Lower leg skin (tissue), 4 donors: ENCODE measurements around the gene CHPF. TPM values are rescaled to one million over a fixed set of nuclear protein-coding genes. Genes with fewer than 3 reads are reported as not detected.

Experiments used
- DNase-seq, 2 donors: peaks; one replicate each; pipeline ENCODE4 v3.0.0-alpha.2; 2019; ENCODE audit warnings: low spot score in 2 of 2
- H3K4me3 ChIP-seq: fragments of 200-600 bp; sonication (generic); 2 replicates; pipeline ENCODE4 v1.5.1; 2017; ENCODE audit warnings: mild to moderate bottlenecking, low read depth; ENCODE audit not compliant: poor library complexity, severe bottlenecking
- CTCF ChIP-seq, 3 donors: fragments of 450-650 bp; IDR thresholded peaks; one replicate each; pipeline ENCODE4 v1.5.1; 2016; ENCODE audit warnings: antibody characterized with exemption in 3 of 3, mild to moderate bottlenecking in 3 of 3, moderate library complexity in 2 of 3
- POLR2A ChIP-seq, 2 donors: fragments of 450-650 bp; IDR thresholded peaks; one replicate each; pipeline ENCODE4 v1.6.1; 2016 to 2017; ENCODE audit warnings: antibody characterized with exemption in 2 of 2, mild to moderate bottlenecking in 1 of 2, moderate library complexity in 1 of 2
- WGBS, 2 donors: methylation state at CpG; one replicate each; pipeline ENCODE4 v1.1.5; 2018; 5-methylcytosine and 5-hydroxymethylcytosine counted together
- intact Hi-C: fragments of 100-400 bp; cut with DNase I; formaldehyde crosslinking; loops from one replicate; pipeline ENCODE4 v1.15.0; 2023; ENCODE audit warnings: low total_unique reads
- total RNA-seq, 4 donors: library from RNA; depleted of rRNA; stranded (reverse); fragments of >200 nt; gene quantifications; one replicate each; pipeline ENCODE4 v1.1.0, GENCODE V29; 2016

Gene CHPF
- total RNA-seq, 4 donors from 2014 or later: 37.8 to 73.1 (median 58.4) TPM

DNA sequence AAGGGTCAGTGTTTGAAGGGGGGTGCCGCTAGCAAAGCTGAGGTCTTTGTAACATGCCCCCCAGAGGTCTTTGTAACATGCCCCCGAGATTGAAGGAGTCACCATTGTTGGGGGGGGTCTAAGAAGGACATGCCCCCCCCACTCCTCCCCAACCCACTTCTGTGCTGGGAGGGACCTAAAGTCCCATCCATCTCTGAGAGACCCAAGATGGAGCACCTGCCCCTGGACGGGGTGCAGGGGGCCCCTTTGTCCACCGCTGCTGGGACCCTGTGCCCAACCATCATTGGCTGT is 35.2 kb downstream of the CHPF start:
- 61 to 79% methylated on average over 3 to 4 of the region's 4 CpGs for WGBS, 2 donors
- no peak overlapping the region for H3K4me3 ChIP-seq
- DNase-seq: no peak
- no peak for TF ChIP-seq CTCF (IDR thresholded peaks at IDR 0.05)
- no peak for TF ChIP-seq POLR2A (IDR thresholded peaks at IDR 0.05)
- intact Hi-C loops: no loop called here

DNA sequence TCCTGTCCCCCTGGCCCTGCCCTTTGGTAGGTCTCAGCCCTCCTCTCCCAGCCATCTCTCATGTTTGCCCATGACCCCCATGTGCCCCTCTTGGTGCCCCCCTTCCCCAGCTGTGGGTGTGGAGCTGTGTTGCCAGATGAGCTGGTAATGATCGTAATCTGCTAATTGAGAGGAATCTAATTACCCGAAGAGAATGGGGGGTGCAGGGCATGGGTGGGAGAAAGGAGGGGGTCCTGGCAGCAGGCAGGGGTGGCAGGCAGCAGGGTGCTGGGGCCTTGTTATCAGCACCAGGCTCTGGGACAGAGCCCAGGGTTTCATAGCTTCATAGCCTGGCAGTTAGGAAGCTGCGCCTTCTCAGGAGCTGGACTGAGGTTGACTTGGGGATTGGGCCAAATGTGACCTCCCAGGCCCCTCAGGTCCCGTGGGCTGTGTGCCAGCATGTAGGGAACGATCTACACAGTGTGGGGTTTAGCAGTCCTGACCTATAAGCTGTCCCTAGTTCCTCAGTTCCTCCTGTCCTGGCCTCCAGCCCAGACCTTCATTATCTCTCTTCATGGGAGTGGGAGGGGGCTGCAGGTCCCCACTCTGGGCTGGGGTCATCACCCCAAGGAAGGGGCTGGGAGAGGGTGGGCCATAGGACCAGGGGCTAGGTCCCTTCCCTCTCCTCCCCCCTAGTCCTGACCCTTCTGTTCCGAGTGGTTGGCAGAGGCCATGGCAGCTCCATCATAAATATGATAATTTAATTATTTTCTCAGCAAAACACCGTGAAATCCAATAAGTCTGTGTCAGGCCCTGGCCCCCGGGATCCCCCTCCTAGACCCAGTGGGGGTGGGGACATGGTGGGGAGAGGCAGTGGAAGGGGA is 35.8 kb downstream of the CHPF start:
- H3K4me3 ChIP-seq: no peak overlapping the region
- TF ChIP-seq POLR2A (IDR thresholded peaks at IDR 0.05): no peak
- no peak for TF ChIP-seq CTCF (IDR thresholded peaks at IDR 0.05)
- intact Hi-C loops: no loop called here
- DNase-seq: no peak
- 52% methylated on average over 7 to 8 of the region's 8 CpGs for WGBS, 2 donors

GRCh38 chr2:219506802-219507526 is 36.6 kb downstream of the CHPF start:
- DNase-seq: no peak
- H3K4me3 ChIP-seq: no peak overlapping the region
- 73 to 76% methylated on average over 17 of the region's 17 CpGs for WGBS, 2 donors
- TF ChIP-seq CTCF (IDR thresholded peaks at IDR 0.05) (no peak), POLR2A (IDR thresholded peaks at IDR 0.05) (no peak)
- intact Hi-C loops: no loop called here

DNA sequence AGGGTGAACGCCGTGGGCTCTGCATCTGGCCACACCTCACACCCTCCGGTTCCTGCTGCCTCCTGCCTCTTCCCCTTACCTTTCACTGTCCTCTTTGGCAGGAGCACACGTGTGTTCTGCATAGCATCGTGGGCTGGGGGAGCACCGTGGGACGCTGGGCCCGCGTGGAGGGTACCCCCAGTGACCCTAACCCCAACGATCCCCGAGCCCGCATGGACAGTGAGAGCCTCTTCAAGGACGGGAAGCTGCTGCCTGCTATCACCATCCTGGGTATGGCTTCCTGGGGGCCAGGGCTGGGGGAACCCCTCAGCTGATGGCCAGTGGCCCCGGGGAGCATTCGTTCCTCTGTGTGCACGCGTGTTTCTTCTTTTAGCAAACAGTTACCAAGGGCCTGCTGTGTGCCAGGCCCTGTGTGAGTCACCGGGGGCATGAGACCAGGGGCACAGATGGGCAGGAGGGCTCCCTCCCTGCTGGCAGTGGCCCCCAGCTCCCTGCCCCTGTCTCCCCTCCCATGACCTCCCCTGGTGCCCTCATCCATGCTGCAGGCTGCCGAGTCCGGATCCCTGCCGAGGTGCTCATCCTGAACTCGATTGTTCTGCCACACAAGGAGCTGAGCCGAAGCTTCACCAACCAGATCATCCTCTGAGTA is 37.3 kb downstream of the CHPF start:
- TF ChIP-seq CTCF (IDR thresholded peaks at IDR 0.05): no peak
- no peak for TF ChIP-seq POLR2A (IDR thresholded peaks at IDR 0.05)
- H3K4me3 ChIP-seq: no peak overlapping the region
- no peak for DNase-seq
- intact Hi-C loops: no loop called here
- 80 to 86% methylated on average over 23 of the region's 23 CpGs for WGBS, 2 donors

DNA sequence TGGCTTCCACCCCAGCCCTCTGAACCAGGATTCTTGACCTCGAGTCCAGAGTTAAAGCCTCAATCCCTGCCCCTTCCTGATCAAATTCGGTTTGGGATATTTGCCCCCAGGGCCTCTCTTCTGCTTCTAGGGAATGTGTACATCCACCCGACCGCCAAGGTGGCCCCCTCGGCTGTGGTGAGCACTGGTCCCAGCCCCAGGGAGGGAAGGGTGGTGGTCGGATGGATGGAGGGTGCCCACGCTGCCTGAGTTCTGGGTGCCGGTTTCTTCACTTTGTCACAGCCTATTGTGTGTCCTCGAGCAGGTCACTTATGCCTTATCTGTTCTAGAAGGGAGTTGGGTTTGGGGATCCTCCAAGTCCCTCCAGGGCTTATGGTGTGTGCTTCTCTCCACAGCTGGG is 38.0 kb downstream of the CHPF start:
- TF ChIP-seq POLR2A (IDR thresholded peaks at IDR 0.05) (no peak), CTCF (IDR thresholded peaks at IDR 0.05) (no peak)
- no peak overlapping the region for H3K4me3 ChIP-seq
- no peak for DNase-seq
- WGBS, 2 donors: 87 to 92% methylated on average over 9 of the region's 9 CpGs
- intact Hi-C loops: no loop called here
